WI38 (cell line): Measurements from ENCODE around the gene ALDH7A1.

Experiments used
- H3K4me3 ChIP-seq: 2 replicates; pipeline ENCODE4 v1.5.1; 2011; ENCODE audit warnings: low read depth, mild to moderate bottlenecking, control low read depth, low read length
- CTCF ChIP-seq: IDR thresholded peaks from 2 replicates; pipeline ENCODE4 v1.5.1; 2012; ENCODE audit warnings: low read depth, mild to moderate bottlenecking, control low read depth, low read length

Gene ALDH7A1

GRCh38 chr5:126594748-126595485 is at the start of gene ALDH7A1:
Gene ALDH7A1 (minus strand): TSS chr5:126595219. CDS start chr5:126595198, 21 bp downstream.
- no peak; the same call in 1 of the 2 replicates for TF ChIP-seq CTCF
- peak within 1 kb of the TSS; percentile 71 for H3K4me3 ChIP-seq

- H3K4me3 ChIP-seq: no peak overlapping the region
- no peak for TF ChIP-seq CTCF
Observed at GRCh38 chr5:126641387-126641786, 46.4 kb upstream of the ALDH7A1 start.

- TF ChIP-seq CTCF: no peak
- H3K4me3 ChIP-seq: no peak overlapping the region
Observed at GRCh38 chr5:126640866-126641265, 45.8 kb upstream of the ALDH7A1 start.

GRCh38 chr5:126636956-126637355 is 41.9 kb upstream of the ALDH7A1 start:
- TF ChIP-seq CTCF: no peak
- H3K4me3 ChIP-seq: no peak overlapping the region

- TF ChIP-seq CTCF: no peak
Observed at GRCh38 chr5:126635585-126635984, 40.6 kb upstream of the ALDH7A1 start.

GRCh38 chr5:126633552-126633951 is 38.5 kb upstream of the ALDH7A1 start:
- H3K4me3 ChIP-seq: no peak overlapping the region
- TF ChIP-seq CTCF: no peak

More at GRCh38 chr5:126635585-126635984, 40.6 kb upstream of the ALDH7A1 start:
- H3K4me3 ChIP-seq: no peak overlapping the region

GRCh38 chr5:126631920-126632319 is 36.9 kb upstream of the ALDH7A1 start:
- no peak for TF ChIP-seq CTCF
- H3K4me3 ChIP-seq: no peak overlapping the region
